Neural progenitor cell (in vitro differentiated cells): ENCODE results near the gene CD248.
"Not testable (repeated sequence)": the region's sequence is repeated elsewhere in the genome, so short reads cannot be mapped to it uniquely, and the experiment has no call there.

Experiments
- EZH2 ChIP-seq: fragments of 200-600 bp; sonication (generic); IDR thresholded peaks from 2 replicates; pipeline ENCODE4 v1.6.1; 2017; ENCODE audit warnings: antibody characterized with exemption, mild to moderate bottlenecking, moderate library complexity
- EZH2phosphoT487 ChIP-seq: fragments of 200-600 bp; sonication (generic); IDR thresholded peaks from 2 replicates; pipeline ENCODE4 v1.6.1; 2017; ENCODE audit warnings: antibody characterized with exemption
- TF ChIP-seq, protein P1 (sequence below): fragments of 200-600 bp; sonication (generic); IDR thresholded peaks from 2 replicates; pipeline ENCODE4 v1.5.1; 2017; ENCODE audit warnings: antibody characterized with exemption, mild to moderate bottlenecking

DNA sequence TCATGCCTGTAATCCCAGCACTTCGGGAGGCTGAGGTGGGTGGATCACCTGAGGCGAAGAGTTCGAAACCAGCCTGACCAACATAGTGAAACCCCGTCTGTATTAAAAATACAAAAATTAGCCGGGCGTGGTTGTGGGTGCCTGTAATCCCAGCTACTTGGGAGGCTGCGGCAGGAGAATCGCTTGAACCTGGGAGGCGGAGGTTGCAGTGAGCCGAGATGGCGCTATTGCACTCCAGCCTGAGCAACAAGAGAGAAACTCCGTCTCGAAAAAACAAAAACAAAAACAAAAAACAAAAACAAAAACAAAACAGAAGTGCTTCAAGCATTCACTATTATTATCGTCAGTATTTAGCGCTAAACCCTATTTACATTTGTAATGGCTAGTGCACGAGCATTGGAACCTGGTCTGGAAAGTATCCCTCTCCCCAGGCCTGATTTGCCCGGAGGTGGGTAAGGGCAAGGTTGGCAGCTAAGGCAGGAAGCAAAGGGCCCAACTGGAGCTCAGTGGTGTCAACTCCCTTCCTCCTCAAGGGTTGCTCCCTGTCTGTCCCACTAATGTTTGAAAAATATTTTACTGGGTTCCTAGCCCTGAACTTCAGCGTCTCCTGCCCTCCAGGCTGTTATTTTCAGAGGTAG is 5.9 kb downstream of the CD248 start:
- TF ChIP-seq, protein P1, sequence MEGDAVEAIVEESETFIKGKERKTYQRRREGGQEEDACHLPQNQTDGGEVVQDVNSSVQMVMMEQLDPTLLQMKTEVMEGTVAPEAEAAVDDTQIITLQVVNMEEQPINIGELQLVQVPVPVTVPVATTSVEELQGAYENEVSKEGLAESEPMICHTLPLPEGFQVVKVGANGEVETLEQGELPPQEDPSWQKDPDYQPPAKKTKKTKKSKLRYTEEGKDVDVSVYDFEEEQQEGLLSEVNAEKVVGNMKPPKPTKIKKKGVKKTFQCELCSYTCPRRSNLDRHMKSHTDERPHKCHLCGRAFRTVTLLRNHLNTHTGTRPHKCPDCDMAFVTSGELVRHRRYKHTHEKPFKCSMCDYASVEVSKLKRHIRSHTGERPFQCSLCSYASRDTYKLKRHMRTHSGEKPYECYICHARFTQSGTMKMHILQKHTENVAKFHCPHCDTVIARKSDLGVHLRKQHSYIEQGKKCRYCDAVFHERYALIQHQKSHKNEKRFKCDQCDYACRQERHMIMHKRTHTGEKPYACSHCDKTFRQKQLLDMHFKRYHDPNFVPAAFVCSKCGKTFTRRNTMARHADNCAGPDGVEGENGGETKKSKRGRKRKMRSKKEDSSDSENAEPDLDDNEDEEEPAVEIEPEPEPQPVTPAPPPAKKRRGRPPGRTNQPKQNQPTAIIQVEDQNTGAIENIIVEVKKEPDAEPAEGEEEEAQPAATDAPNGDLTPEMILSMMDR = not testable (repeated sequence)
- TF ChIP-seq EZH2, EZH2phosphoT487: not testable (repeated sequence)
